Astrocyte of the hippocampus (primary cell): ENCODE results near the gene TFDP2.
"Not testable (repeated sequence)": the region's sequence is repeated elsewhere in the genome, so short reads cannot be mapped to it uniquely, and the experiment has no call there.

Experiments used
- DNase-seq: peaks from one replicate; pipeline ENCODE4 v3.0.0; 2011; ENCODE audit warnings: low read depth, low spot score

The TFDP2 gene

GRCh38 chr3:142148792-142149672 is at the start of gene TFDP2:
TFDP2 (minus strand) TSS chr3:142149544; CDS start chr3:142101749, 47,795 bp downstream.
- DNase-seq = peak; percentile 97

GRCh38 chr3:142188846-142189245 is 39.5 kb upstream of the TFDP2 start:
- no peak for DNase-seq

GRCh38 chr3:142180761-142181362 is 31.5 kb upstream of the TFDP2 start:
- peak; percentile 41 for DNase-seq

- DNase-seq = no peak
These were observed 26.1 kb upstream of the TFDP2 start for GRCh38 chr3:142175478-142175877.

- DNase-seq = no peak
These were observed 25.2 kb upstream of the TFDP2 start for GRCh38 chr3:142174559-142174958.

GRCh38 chr3:142168514-142168913 is 19.2 kb upstream of the TFDP2 start:
- no peak for DNase-seq

- no peak for DNase-seq
These were observed 15.8 kb upstream of the TFDP2 start for GRCh38 chr3:142165194-142165593.

GRCh38 chr3:142159083-142159740 is 9.9 kb upstream of the TFDP2 start:
- no peak for DNase-seq

GRCh38 chr3:142154186-142154585 is 4.8 kb upstream of the TFDP2 start:
- DNase-seq = no peak

GRCh38 chr3:142152384-142152783 is 3.0 kb upstream of the TFDP2 start:
- no peak for DNase-seq

GRCh38 chr3:142151828-142152227 is 2.5 kb upstream of the TFDP2 start:
- DNase-seq = no peak

- DNase-seq = no peak
These were observed 1.9 kb upstream of the TFDP2 start for GRCh38 chr3:142151240-142151639.

- no peak for DNase-seq
These were observed 927 bp upstream of the TFDP2 start for GRCh38 chr3:142150271-142150670.

GRCh38 chr3:142149673-142149992 is 289 bp upstream of the TFDP2 start:
- DNase-seq = no peak

GRCh38 chr3:142148044-142148791 is 1.1 kb downstream of the TFDP2 start:
- peak; percentile 26 for DNase-seq

- DNase-seq = not testable (repeated sequence)
These were observed 4.8 kb downstream of the TFDP2 start for GRCh38 chr3:142144587-142144986.

GRCh38 chr3:142140608-142141285 is 8.6 kb downstream of the TFDP2 start:
- not testable (repeated sequence) for DNase-seq

GRCh38 chr3:142137089-142137488 is 12.3 kb downstream of the TFDP2 start:
- not testable (repeated sequence) for DNase-seq

- DNase-seq = no peak
These were observed 14.5 kb downstream of the TFDP2 start for GRCh38 chr3:142134799-142135325.

GRCh38 chr3:142129516-142130171 is 19.7 kb downstream of the TFDP2 start:
- DNase-seq = no peak
